HG03135 (cell line): Measurements from ENCODE around the gene NTNG2.
"Not testable (repeated sequence)": the region's sequence is repeated elsewhere in the genome, so short reads cannot be mapped to it uniquely, and the experiment has no call there.

Source experiments
- ATAC-seq: cut with Tn5 transposase; IDR thresholded peaks from one replicate; pipeline ENCODE4 v1.9.1; 2021; ENCODE audit warnings: mild to moderate bottlenecking, moderate library complexity; ENCODE audit not compliant: unreplicated experiment

NTNG2 gene

GRCh38 chr9:132161743-132162184 is at the start of gene NTNG2:
Gene NTNG2 (plus strand): TSS chr9:132162058. CDS start chr9:132166832, 4,774 bp downstream.
- ATAC-seq, result no peak

- ATAC-seq, result no peak
Observed at GRCh38 chr9:132114102-132114707, 47.7 kb upstream of the NTNG2 start.

GRCh38 chr9:132116583-132116982 is 45.3 kb upstream of the NTNG2 start:
- ATAC-seq, result no peak

- ATAC-seq, result no peak
Observed at GRCh38 chr9:132117694-132118093, 44.2 kb upstream of the NTNG2 start.

GRCh38 chr9:132121021-132121420 is 40.8 kb upstream of the NTNG2 start:
- no peak for ATAC-seq

GRCh38 chr9:132124800-132125199 is 37.1 kb upstream of the NTNG2 start:
- ATAC-seq, result no peak

- ATAC-seq, result no peak
Observed at GRCh38 chr9:132125361-132125760, 36.5 kb upstream of the NTNG2 start.

GRCh38 chr9:132125944-132126679 is 35.7 kb upstream of the NTNG2 start:
- ATAC-seq, result no peak

GRCh38 chr9:132126680-132127236 is 35.1 kb upstream of the NTNG2 start:
- no peak for ATAC-seq

- ATAC-seq, result no peak
Observed at GRCh38 chr9:132127888-132128534, 33.8 kb upstream of the NTNG2 start.

- ATAC-seq, result no peak
Observed at GRCh38 chr9:132129535-132129934, 32.3 kb upstream of the NTNG2 start.

GRCh38 chr9:132134085-132134484 is 27.8 kb upstream of the NTNG2 start:
- not testable (repeated sequence) for ATAC-seq

GRCh38 chr9:132135456-132135855 is 26.4 kb upstream of the NTNG2 start:
- ATAC-seq, result no peak

GRCh38 chr9:132136151-132136780 is 25.6 kb upstream of the NTNG2 start:
- ATAC-seq, result no peak

GRCh38 chr9:132141344-132141947 is 20.4 kb upstream of the NTNG2 start:
- no peak for ATAC-seq

GRCh38 chr9:132141948-132142594 is 19.8 kb upstream of the NTNG2 start:
- ATAC-seq, result no peak

GRCh38 chr9:132142924-132143323 is 18.9 kb upstream of the NTNG2 start:
- ATAC-seq, result no peak

GRCh38 chr9:132143359-132143758 is 18.5 kb upstream of the NTNG2 start:
- ATAC-seq, result no peak

- no peak for ATAC-seq
Observed at GRCh38 chr9:132144708-132145365, 17.0 kb upstream of the NTNG2 start.

- no peak for ATAC-seq
Observed at GRCh38 chr9:132146039-132146438, 15.8 kb upstream of the NTNG2 start.
